H9 (cell line): ENCODE data around the gene PRSS57. TPM values are rescaled to one million over a fixed set of nuclear protein-coding genes. Genes with fewer than 3 reads are reported as not detected.

Experiments used
- DNase-seq: peaks from one replicate; pipeline ENCODE4 v3.0.0-alpha.2; 2017
- H2AFZ ChIP-seq: one replicate; pipeline ENCODE4 v1.6.1; 2013; ENCODE audit warnings: mild to moderate bottlenecking, low read length, control low read depth, moderate library complexity
- H2AK5ac ChIP-seq: 2 replicates; pipeline ENCODE4 v1.6.1; 2013; ENCODE audit warnings: low read length, control low read depth, mixed read lengths; ENCODE audit not compliant: insufficient read length
- H2BK120ac ChIP-seq: one replicate; pipeline ENCODE4 v1.6.1; 2013; ENCODE audit warnings: low read depth, mild to moderate bottlenecking, low read length, control low read depth, inconsistent platforms; ENCODE audit not compliant: poor library complexity, severe bottlenecking
- H2BK12ac ChIP-seq: 2 replicates; pipeline ENCODE4 v1.6.1; 2013; ENCODE audit warnings: low read length, control low read depth, mixed read lengths, low read depth; ENCODE audit not compliant: insufficient read length
- H2BK15ac ChIP-seq: 2 replicates; pipeline ENCODE4 v1.6.1; 2013; ENCODE audit warnings: low read depth, low read length, control low read depth
- H2BK20ac ChIP-seq: one replicate; pipeline ENCODE4 v1.6.1; 2013; ENCODE audit warnings: low read depth, mild to moderate bottlenecking, low read length, control low read depth, inconsistent platforms; ENCODE audit not compliant: poor library complexity, severe bottlenecking
- H2BK5ac ChIP-seq: 2 replicates; pipeline ENCODE4 v1.6.1; 2013; ENCODE audit warnings: low read length, control low read depth, mixed read lengths; ENCODE audit not compliant: insufficient read length
- H3K14ac ChIP-seq: 2 replicates; pipeline ENCODE4 v1.6.1; 2013; ENCODE audit warnings: low read length, control low read depth; ENCODE audit not compliant: insufficient read depth
- H3K18ac ChIP-seq: 2 replicates; pipeline ENCODE4 v1.6.1; 2013; ENCODE audit warnings: low read depth, mild to moderate bottlenecking, mixed read lengths, low read length, control low read depth; ENCODE audit not compliant: insufficient read length
- H3K23ac ChIP-seq: 2 replicates; pipeline ENCODE4 v1.6.1; 2013; ENCODE audit warnings: low read length, control low read depth, mixed read lengths, low read depth; ENCODE audit not compliant: insufficient read length
- H3K23me2 ChIP-seq: 2 replicates; pipeline ENCODE4 v1.6.1; 2013; ENCODE audit warnings: low read depth, mild to moderate bottlenecking, mixed read lengths, low read length, control low read depth; ENCODE audit not compliant: insufficient read length, poor library complexity, severe bottlenecking
- H3K27ac ChIP-seq: 2 replicates; pipeline ENCODE4 v1.5.1; 2013; ENCODE audit warnings: low read length, control low read depth, mixed read lengths, low read depth; ENCODE audit not compliant: insufficient read length
- H3K27me3 ChIP-seq: 2 replicates; pipeline ENCODE4 v1.6.1; 2013; ENCODE audit warnings: low read length, control low read depth, inconsistent platforms; ENCODE audit not compliant: insufficient read depth
- H3K4ac ChIP-seq: 2 replicates; pipeline ENCODE4 v1.6.1; 2013; ENCODE audit warnings: low read depth, mild to moderate bottlenecking, control low read depth, inconsistent platforms, low read length, moderate library complexity
- H3K4me1 ChIP-seq: 2 replicates; pipeline ENCODE4 v1.6.1; 2013; ENCODE audit warnings: low read length, control low read depth, inconsistent platforms; ENCODE audit not compliant: insufficient read depth
- H3K4me2 ChIP-seq: 2 replicates; pipeline ENCODE4 v1.6.1; 2013; ENCODE audit warnings: low read length, control low read depth, mixed read lengths; ENCODE audit not compliant: insufficient read length, insufficient read depth
- H3K56ac ChIP-seq: 2 replicates; pipeline ENCODE4 v1.6.1; 2013; ENCODE audit warnings: low read depth, mild to moderate bottlenecking, mixed read lengths, low read length, control low read depth; ENCODE audit not compliant: insufficient read length
- H3K79me1 ChIP-seq: 2 replicates; pipeline ENCODE4 v1.6.1; 2013; ENCODE audit warnings: low read depth, mild to moderate bottlenecking, moderate library complexity, low read length, control low read depth, inconsistent platforms; ENCODE audit not compliant: insufficient read depth, poor library complexity, severe bottlenecking
- H3K79me2 ChIP-seq: 2 replicates; pipeline ENCODE4 v1.6.1; 2013; ENCODE audit warnings: low read length, control low read depth, inconsistent platforms; ENCODE audit not compliant: insufficient read depth
- H3K9ac ChIP-seq: 2 replicates; pipeline ENCODE4 v1.6.1; 2013; ENCODE audit warnings: low read length, control low read depth, mixed read lengths; ENCODE audit not compliant: insufficient read length; ENCODE audit errors: extremely low read depth
- H3K9me3 ChIP-seq: one replicate; pipeline ENCODE4 v1.6.1; 2013; ENCODE audit warnings: low read depth, low read length, inconsistent platforms; ENCODE audit not compliant: control insufficient read depth
- H3T11ph ChIP-seq: one replicate; pipeline ENCODE4 v1.6.1; 2013; ENCODE audit warnings: mild to moderate bottlenecking, low read length, control low read depth, inconsistent platforms
- H4K20me1 ChIP-seq: one replicate; pipeline ENCODE4 v1.6.1; 2013; ENCODE audit not compliant: control insufficient read depth, insufficient read length, insufficient read depth
- H4K5ac ChIP-seq: 2 replicates; pipeline ENCODE4 v1.6.1; 2013; ENCODE audit warnings: low read depth, mild to moderate bottlenecking, mixed read lengths, low read length, control low read depth; ENCODE audit not compliant: insufficient read length
- H4K8ac ChIP-seq: replicated peaks from 2 replicates; pipeline ENCODE4 v1.6.1; 2013; ENCODE audit warnings: low read length, control low read depth, mixed read lengths, low read depth; ENCODE audit not compliant: insufficient read length
- H4K91ac ChIP-seq: 2 replicates; pipeline ENCODE4 v1.6.1; 2013; ENCODE audit warnings: low read depth, mild to moderate bottlenecking, moderate library complexity, mixed read lengths, low read length, control low read depth; ENCODE audit not compliant: insufficient read length
- H3K27ac Mint-ChIP-seq, 3 experiments: 2 replicates in 2 of 3; 3 replicates in 1 of 3; pipeline ENCODE4 v1.8.0; 2020 to 2021; ENCODE audit warnings: mixed read lengths in 3 of 3, mild to moderate bottlenecking in 1 of 3, moderate library complexity in 1 of 3
- H3K27me3 Mint-ChIP-seq: 2 replicates; pipeline ENCODE4 v1.8.0; 2021; ENCODE audit warnings: low read depth, mild to moderate bottlenecking, moderate library complexity, mixed read lengths
- H3K36me3 Mint-ChIP-seq, 3 experiments: 2 replicates in 2 of 3; 3 replicates in 1 of 3; pipeline ENCODE4 v1.8.0; 2020 to 2021; ENCODE audit warnings: low read depth in 3 of 3, mixed read lengths in 3 of 3; ENCODE audit not compliant: insufficient read depth in 1 of 3
- H3K4me1 Mint-ChIP-seq, 2 experiments: 2 replicates each; pipeline ENCODE4 v1.8.0; 2020; ENCODE audit warnings: mixed read lengths in 2 of 2
- H3K4me3 Mint-ChIP-seq, 2 experiments: 2 replicates in 1 of 2; 3 replicates in 1 of 2; pipeline ENCODE4 v1.8.0; 2020 to 2021; ENCODE audit warnings: mild to moderate bottlenecking in 2 of 2, mixed read lengths in 2 of 2, moderate library complexity in 1 of 2
- H3K9me3 Mint-ChIP-seq, 2 experiments: 2 replicates in 1 of 2; 3 replicates in 1 of 2; pipeline ENCODE4 v1.8.0; 2020; ENCODE audit warnings: mild to moderate bottlenecking in 2 of 2, mixed read lengths in 2 of 2, moderate library complexity in 1 of 2
- CTCF ChIP-seq: fragments of 200-600 bp; sonication (generic); conservative IDR thresholded peaks from 3 replicates; pipeline ENCODE4 v1.8.0; 2021; ENCODE audit warnings: antibody characterized with exemption, mild to moderate bottlenecking
- WGBS: extraction: QIAGEN DNeasy Blood & Tissue Kit; methylation state at CpG from one replicate; pipeline ENCODE4 v1.1.7; 2013; ENCODE audit warnings: missing lambda C conversion rate, low lambda C conversion rate, mixed read lengths; ENCODE audit not compliant: insufficient read length; ENCODE audit errors: extremely low coverage; 5-methylcytosine and 5-hydroxymethylcytosine counted together
- total RNA-seq: library from RNA; stranded (reverse); gene quantifications from 2 replicates; pipeline ENCODE4 v1.2.1, GENCODE V29; 2021

PRSS57 gene
- total RNA-seq, 1 experiment from 2014 or later: not detected

- no peak overlapping the region for H3K23ac ChIP-seq
- no peak overlapping the region for H2BK5ac ChIP-seq
- no peak overlapping the region for H2BK20ac ChIP-seq
- DNase-seq: no peak
- no peaks in the 10 kb centered on the region for H3K27me3 ChIP-seq
- H3K4me1 ChIP-seq: no peaks in the 10 kb centered on the region
- no peaks in the 10 kb centered on the region for H3K9me3 Mint-ChIP-seq
- no peak overlapping the region for H3K56ac ChIP-seq
- no peak overlapping the region for H4K91ac ChIP-seq
- TF ChIP-seq CTCF: no peak
- no peak overlapping the region for H3K9ac ChIP-seq
- H2AFZ ChIP-seq: no peak overlapping the region
- no peaks in the 10 kb centered on the region for H3K79me2 ChIP-seq
- no peak overlapping the region for H2BK120ac ChIP-seq
- no peaks in the 10 kb centered on the region for H3K79me1 ChIP-seq
- H4K5ac ChIP-seq: no peak overlapping the region
- H3K27ac Mint-ChIP-seq: no peak overlapping the region
- H3K4me1 Mint-ChIP-seq: peaks cover 0 to 4% of the 10 kb centered on the region in 2 experiments; a peak in 2 of 4 replicates
- no peaks in the 10 kb centered on the region for H3K27me3 Mint-ChIP-seq
- H3K4ac ChIP-seq: no peak overlapping the region
- no peak overlapping the region for H3K14ac ChIP-seq
- H2AK5ac ChIP-seq: no peak overlapping the region
- no peak overlapping the region for H4K8ac ChIP-seq
- H2BK12ac ChIP-seq: no peak overlapping the region
- no peak overlapping the region for H3K4me3 Mint-ChIP-seq
- H3T11ph ChIP-seq: no peak overlapping the region
- H4K20me1 ChIP-seq: no peaks in the 10 kb centered on the region
- no peak overlapping the region for H3K27ac ChIP-seq
- H3K23me2 ChIP-seq: no peaks in the 10 kb centered on the region
- H3K4me2 ChIP-seq: no peak overlapping the region
- peaks cover 2 to 9% (median 5%) of the 10 kb centered on the region in 3 experiments; a peak in 6 of 7 replicates for H3K36me3 Mint-ChIP-seq
- WGBS: no CpG with 5 or more reads among the region's 16 CpGs
- no peak overlapping the region for H2BK15ac ChIP-seq
- H3K9me3 ChIP-seq: no peaks in the 10 kb centered on the region
- H3K18ac ChIP-seq: no peak overlapping the region
Observed at GRCh38 chr19:731000-731399, 35.7 kb upstream of the PRSS57 start.
